ENCODE results near the gene DCUN1D2.
"Not testable (repeated sequence)": the region's sequence is repeated elsewhere in the genome, so short reads cannot be mapped to it uniquely, and the experiment has no call there.

The DCUN1D2 gene

GRCh38 chr13:113447596-113447995, 42.9 kb downstream of the DCUN1D2 start:
- DNase-seq (ENCODE audit: low read depth, low spot score), result no peak

- DNase-seq (ENCODE audit: low read depth, low spot score), result no peak
Measured at GRCh38 chr13:113446488-113446854, 44.0 kb downstream of the DCUN1D2 start.

- no peak for DNase-seq (ENCODE audit: low read depth, low spot score)
Measured at GRCh38 chr13:113445791-113446487, 44.6 kb downstream of the DCUN1D2 start.

- DNase-seq (ENCODE audit: low read depth, low spot score), result no peak
Measured at GRCh38 chr13:113443991-113444390, 46.5 kb downstream of the DCUN1D2 start.

- DNase-seq (ENCODE audit: low read depth, low spot score), result no peak
Measured at GRCh38 chr13:113442985-113443362, 47.5 kb downstream of the DCUN1D2 start.

- no peak for DNase-seq (ENCODE audit: low read depth, low spot score)
Measured at GRCh38 chr13:113442354-113442984, 48.0 kb downstream of the DCUN1D2 start.

- no peak for DNase-seq (ENCODE audit: low read depth, low spot score)
Measured at GRCh38 chr13:113441661-113442060, 48.9 kb downstream of the DCUN1D2 start.

GRCh38 chr13:113437408-113438010, 53.0 kb downstream of the DCUN1D2 start:
- no peak for DNase-seq (ENCODE audit: low read depth, low spot score)

- not testable (repeated sequence) for DNase-seq (ENCODE audit: low read depth, low spot score)
Measured at GRCh38 chr13:113436866-113437265, 53.6 kb downstream of the DCUN1D2 start.

GRCh38 chr13:113435907-113436306, 54.6 kb downstream of the DCUN1D2 start:
- not testable (repeated sequence) for DNase-seq (ENCODE audit: low read depth, low spot score)

- no peak for DNase-seq (ENCODE audit: low read depth, low spot score)
Measured at GRCh38 chr13:113433391-113433916, 57.1 kb downstream of the DCUN1D2 start.

GRCh38 chr13:113432506-113433270, 57.8 kb downstream of the DCUN1D2 start:
- DNase-seq (ENCODE audit: low read depth, low spot score), result no peak

GRCh38 chr13:113431171-113431570, 59.3 kb downstream of the DCUN1D2 start:
- no peak for DNase-seq (ENCODE audit: low read depth, low spot score)

GRCh38 chr13:113430378-113431110, 60.0 kb downstream of the DCUN1D2 start:
- DNase-seq (ENCODE audit: low read depth, low spot score), result no peak

GRCh38 chr13:113429608-113429985, 60.9 kb downstream of the DCUN1D2 start:
- no peak for DNase-seq (ENCODE audit: low read depth, low spot score)

- no peak for DNase-seq (ENCODE audit: low read depth, low spot score)
Measured at GRCh38 chr13:113428871-113429607, 61.5 kb downstream of the DCUN1D2 start.

- DNase-seq (ENCODE audit: low read depth, low spot score), result no peak
Measured at GRCh38 chr13:113428469-113428865, 62.0 kb downstream of the DCUN1D2 start.

GRCh38 chr13:113427562-113428468, 62.7 kb downstream of the DCUN1D2 start:
- no peak for DNase-seq (ENCODE audit: low read depth, low spot score)

- no peak for DNase-seq (ENCODE audit: low read depth, low spot score)
Measured at GRCh38 chr13:113426591-113426986, 63.9 kb downstream of the DCUN1D2 start.

All from astrocyte of the hippocampus (primary cell).